Fibroblast of pulmonary artery (primary cell): Measurements from ENCODE around the gene ARHGAP9.

Experiments
- DNase-seq: peaks from one replicate; pipeline ENCODE4 v3.0.0-alpha.2; 2010; ENCODE audit warnings: low read depth
- H3K4me3 ChIP-seq: replicated peaks from 2 replicates; pipeline ENCODE4 v1.5.1; 2011; ENCODE audit warnings: low read depth, mild to moderate bottlenecking, control low read depth, low read length, moderate library complexity
- CTCF ChIP-seq: IDR thresholded peaks from 2 replicates; pipeline ENCODE4 v1.5.1; 2011; ENCODE audit warnings: mild to moderate bottlenecking, control low read depth, low read length, inconsistent platforms; ENCODE audit errors: missing control alignments

Gene ARHGAP9

GRCh38 chr12:57524814-57525614 lies 45.3 kb upstream of the ARHGAP9 start:
- H3K4me3 ChIP-seq, result peak overlapping the region; percentile 92
- TF ChIP-seq CTCF, result no peak
- no peak for DNase-seq

- no peak for TF ChIP-seq CTCF
- DNase-seq, result no peak
- H3K4me3 ChIP-seq, result peak overlapping the region; percentile 92
Observed at GRCh38 chr12:57523706-57524614, 44.3 kb upstream of the ARHGAP9 start.

GRCh38 chr12:57522887-57523705 lies 43.4 kb upstream of the ARHGAP9 start:
- peak overlapping the region; percentile 92 for H3K4me3 ChIP-seq
- TF ChIP-seq CTCF, result no peak
- DNase-seq, result peak; percentile 68

GRCh38 chr12:57522011-57522886 lies 42.6 kb upstream of the ARHGAP9 start, which contains the start of gene MBD6:
Gene MBD6 (plus strand): TSS chr12:57522824. CDS start chr12:57524304, 1,480 bp downstream.
- no peak for TF ChIP-seq CTCF
- peak; percentile 93 for DNase-seq
- peak within 1 kb of the TSS; percentile 92 for H3K4me3 ChIP-seq

GRCh38 chr12:57521525-57522010 lies 41.9 kb upstream of the ARHGAP9 start:
- no peak for DNase-seq
- no peak overlapping the region for H3K4me3 ChIP-seq
- no peak for TF ChIP-seq CTCF
